A673 (cell line): ENCODE data around the gene MAP3K1.

Experiments
- CTCF ChIP-seq: fragments of 300-800, 200-600 bp; sonication (generic); conservative IDR thresholded peaks from 2 replicates; pipeline ENCODE4 v1.5.1; 2017; ENCODE audit warnings: low read depth, mild to moderate bottlenecking, antibody characterized with exemption, low read length, moderate library complexity, mixed read lengths
- EZH2 ChIP-seq: fragments of 200-600 bp; sonication (generic); IDR thresholded peaks from 2 replicates; pipeline ENCODE4 v1.6.1; 2017; ENCODE audit warnings: borderline replicate concordance, low read depth, mild to moderate bottlenecking, mixed read lengths, antibody characterized with exemption, low read length; ENCODE audit not compliant: poor library complexity, severe bottlenecking

- no peak for TF ChIP-seq CTCF
- TF ChIP-seq EZH2 = no peak
Measured at GRCh38 chr5:56831773-56832172, 16.4 kb downstream of the MAP3K1 start.
